Activated naive CD4-positive, alpha-beta T cell treated with anti-CD3 and anti-CD28 coated beads, Interleukin-2, amount 10 ng/mL, durations not matched to agents 7 days and 5 days (primary cell): ENCODE measurements around the gene C1orf141.

Experiments
- CTCF ChIA-PET: fragments of 350-600 bp; sonication (Branson Sonifier 250); formaldehyde crosslinking; loops from one replicate; lab custom pipeline; 2021; ENCODE audit warnings: antibody characterized with exemption; lab: Charles Lee
- DNase-seq: peaks from one replicate; pipeline ENCODE4 v3.0.0-alpha.2; 2020
- H3K27ac Mint-ChIP-seq: one replicate; pipeline ENCODE4 v1.8.0; 2021; ENCODE audit warnings: mild to moderate bottlenecking, moderate library complexity, mixed read lengths
- H3K27me3 Mint-ChIP-seq: one replicate; pipeline ENCODE4 v1.8.0; 2021; ENCODE audit warnings: mild to moderate bottlenecking, mixed read lengths
- H3K36me3 Mint-ChIP-seq: one replicate; pipeline ENCODE4 v1.8.0; 2021; ENCODE audit warnings: mixed read lengths
- H3K4me1 Mint-ChIP-seq: one replicate; pipeline ENCODE4 v1.8.0; 2021; ENCODE audit warnings: mixed read lengths
- H3K4me3 Mint-ChIP-seq: one replicate; pipeline ENCODE4 v1.8.0; 2021; ENCODE audit warnings: mild to moderate bottlenecking, moderate library complexity, mixed read lengths
- H3K9me3 Mint-ChIP-seq: one replicate; pipeline ENCODE4 v1.8.0; 2021; ENCODE audit warnings: mixed read lengths

C1orf141 gene

GRCh38 chr1:67137307-67137753 lies 2.6 kb upstream of the C1orf141 start:
- Mint-ChIP-seq H3K27me3 (peaks cover 9% of the 10 kb centered on the region), H3K4me1 (peaks cover 14% of the 10 kb centered on the region), H3K4me3 (no peak overlapping the region), H3K36me3 (no peaks in the 10 kb centered on the region), H3K9me3 (no peaks in the 10 kb centered on the region), H3K27ac (no peak overlapping the region)
- no peak for DNase-seq
- CTCF ChIA-PET, result interaction anchor here (1.1 to 1.3 kb wide), 3 partner anchors 11 to 141 kb away, joined by 3 to 6 read pairs (median 3); no protein-coding TSS in a partner anchor

DNA sequence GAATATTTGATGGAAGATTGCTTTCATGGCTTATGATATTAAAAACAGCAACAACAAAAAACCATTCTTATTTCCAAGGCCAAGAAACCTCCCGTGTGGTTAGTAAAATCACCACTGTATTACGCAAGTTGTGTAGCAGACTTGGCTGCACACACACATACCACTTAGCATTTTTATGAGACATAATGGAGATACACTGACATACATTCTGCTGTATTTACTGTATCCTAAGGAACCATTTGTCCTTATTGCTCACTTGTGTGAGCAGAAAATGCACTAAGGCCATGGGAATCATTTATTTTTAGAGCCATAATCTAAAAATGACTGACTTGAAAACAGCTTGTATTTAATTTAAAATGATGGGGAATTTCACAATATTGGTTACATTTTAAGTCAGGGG lies 584 bp upstream of the C1orf141 start:
- no peaks in the 10 kb centered on the region for H3K36me3 Mint-ChIP-seq
- CTCF ChIA-PET, result interaction anchor here (0.6 to 1.6 kb wide), 3 partner anchors 9 to 79 kb away, joined by 3 read pairs; no protein-coding TSS in a partner anchor
- no peak overlapping the region for H3K27ac Mint-ChIP-seq
- DNase-seq, result no peak
- H3K4me1 Mint-ChIP-seq, result peaks cover 8% of the 10 kb centered on the region
- no peak overlapping the region for H3K4me3 Mint-ChIP-seq
- H3K9me3 Mint-ChIP-seq, result no peaks in the 10 kb centered on the region
- peaks cover 5% of the 10 kb centered on the region for H3K27me3 Mint-ChIP-seq

- Mint-ChIP-seq H3K36me3 (no peaks in the 10 kb centered on the region), H3K27ac (no peak overlapping the region), H3K4me3 (no peak overlapping the region), H3K27me3 (peaks cover 5% of the 10 kb centered on the region), H3K4me1 (peaks cover 8% of the 10 kb centered on the region), H3K9me3 (no peaks in the 10 kb centered on the region)
- CTCF ChIA-PET, result no interaction called here
- no peak for DNase-seq
Observed at GRCh38 chr1:67133177-67133576, 1.6 kb downstream of the C1orf141 start.

- Mint-ChIP-seq H3K4me3 (no peak overlapping the region), H3K9me3 (no peaks in the 10 kb centered on the region), H3K27ac (no peak overlapping the region), H3K36me3 (no peaks in the 10 kb centered on the region), H3K27me3 (peaks cover 5% of the 10 kb centered on the region), H3K4me1 (peaks cover 8% of the 10 kb centered on the region)
- CTCF ChIA-PET, result interaction anchor here (1.1 kb wide), 1 partner anchor 18 kb away, joined by 4 read pairs; no protein-coding TSS in a partner anchor
- DNase-seq, result no peak
Observed at GRCh38 chr1:67130673-67131072, 4.1 kb downstream of the C1orf141 start.

- no peaks in the 10 kb centered on the region for H3K9me3 Mint-ChIP-seq
- DNase-seq, result no peak
- H3K36me3 Mint-ChIP-seq, result no peaks in the 10 kb centered on the region
- no peak overlapping the region for H3K27ac Mint-ChIP-seq
- no peaks in the 10 kb centered on the region for H3K4me1 Mint-ChIP-seq
- H3K4me3 Mint-ChIP-seq, result no peak overlapping the region
- CTCF ChIA-PET, result interaction anchor here (0.9 kb wide), 1 partner anchor 13 kb away, joined by 3 read pairs; no protein-coding TSS in a partner anchor
- H3K27me3 Mint-ChIP-seq, result no peaks in the 10 kb centered on the region
Observed at GRCh38 chr1:67126974-67127373, 7.8 kb downstream of the C1orf141 start.

GRCh38 chr1:67126111-67126746 lies 8.5 kb downstream of the C1orf141 start:
- Mint-ChIP-seq H3K4me3 (no peak overlapping the region), H3K27ac (no peak overlapping the region), H3K4me1 (no peaks in the 10 kb centered on the region), H3K36me3 (no peaks in the 10 kb centered on the region), H3K9me3 (no peaks in the 10 kb centered on the region), H3K27me3 (no peaks in the 10 kb centered on the region)
- CTCF ChIA-PET, result interaction anchor here (0.9 to 1.2 kb wide), 2 partner anchors 12 to 18 kb away, joined by 3 to 4 read pairs; no protein-coding TSS in a partner anchor
- no peak for DNase-seq

GRCh38 chr1:67124455-67124854 lies 10.3 kb downstream of the C1orf141 start:
- Mint-ChIP-seq H3K27ac (no peak overlapping the region), H3K4me1 (no peaks in the 10 kb centered on the region), H3K27me3 (no peaks in the 10 kb centered on the region), H3K4me3 (no peak overlapping the region), H3K36me3 (no peaks in the 10 kb centered on the region), H3K9me3 (no peaks in the 10 kb centered on the region)
- no peak for DNase-seq
- CTCF ChIA-PET, result interaction anchor here (1.2 to 1.4 kb wide), 2 partner anchors 20 to 362 kb away, joined by 3 read pairs; no protein-coding TSS in a partner anchor

- Mint-ChIP-seq H3K4me3 (no peak overlapping the region), H3K27me3 (no peaks in the 10 kb centered on the region), H3K36me3 (no peaks in the 10 kb centered on the region), H3K27ac (no peak overlapping the region), H3K9me3 (no peaks in the 10 kb centered on the region), H3K4me1 (peaks cover 8% of the 10 kb centered on the region)
- CTCF ChIA-PET, result interaction anchor here (0.7 kb wide), 1 partner anchor 126 kb away, joined by 3 read pairs; no protein-coding TSS in a partner anchor
- no peak for DNase-seq
Observed at GRCh38 chr1:67120855-67121619, 13.7 kb downstream of the C1orf141 start.

GRCh38 chr1:67118646-67119045 lies 16.1 kb downstream of the C1orf141 start:
- H3K9me3 Mint-ChIP-seq, result no peaks in the 10 kb centered on the region
- no peak for DNase-seq
- H3K27me3 Mint-ChIP-seq, result no peaks in the 10 kb centered on the region
- no peak overlapping the region for H3K27ac Mint-ChIP-seq
- H3K4me1 Mint-ChIP-seq, result peaks cover 8% of the 10 kb centered on the region
- H3K36me3 Mint-ChIP-seq, result no peaks in the 10 kb centered on the region
- no peak overlapping the region for H3K4me3 Mint-ChIP-seq
- CTCF ChIA-PET, result interaction anchor here (0.6 kb wide), 1 partner anchor 25 kb away, joined by 3 read pairs; no protein-coding TSS in a partner anchor

DNA sequence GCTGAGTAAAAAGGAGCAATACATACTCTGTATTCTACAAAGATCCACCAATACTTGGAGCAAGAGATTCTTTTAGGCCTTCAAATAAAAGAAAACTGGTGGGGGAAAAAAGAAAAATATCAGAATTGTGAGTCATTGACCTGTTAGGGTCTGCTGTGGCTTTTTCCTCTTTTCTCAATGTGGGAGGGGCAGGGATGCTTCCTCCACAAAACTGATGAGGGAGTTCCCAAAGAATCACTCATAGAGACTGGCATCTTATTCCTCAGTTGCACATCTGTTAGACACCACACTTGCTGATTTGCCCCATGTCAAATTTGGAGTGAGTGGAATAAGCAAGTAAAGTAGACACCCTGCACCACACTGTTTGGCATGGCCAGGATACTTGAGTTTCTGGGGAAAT lies 16.6 kb downstream of the C1orf141 start:
- Mint-ChIP-seq H3K27me3 (peaks cover 2% of the 10 kb centered on the region), H3K9me3 (no peaks in the 10 kb centered on the region), H3K36me3 (no peaks in the 10 kb centered on the region), H3K27ac (no peak overlapping the region), H3K4me1 (peaks cover 8% of the 10 kb centered on the region), H3K4me3 (no peak overlapping the region)
- CTCF ChIA-PET, result interaction anchor here (0.6 kb wide), 1 partner anchor 26 kb away, joined by 3 read pairs; no protein-coding TSS in a partner anchor
- DNase-seq, result no peak

- Mint-ChIP-seq H3K4me3 (no peak overlapping the region), H3K9me3 (no peaks in the 10 kb centered on the region), H3K27ac (no peak overlapping the region), H3K36me3 (no peaks in the 10 kb centered on the region), H3K27me3 (peaks cover 9% of the 10 kb centered on the region), H3K4me1 (peaks cover 8% of the 10 kb centered on the region)
- DNase-seq, result no peak
- CTCF ChIA-PET, result interaction anchor here (1.1 to 1.2 kb wide), 2 partner anchors 13 to 32 kb away, joined by 3 read pairs; no protein-coding TSS in a partner anchor
Observed at GRCh38 chr1:67114162-67114561, 20.6 kb downstream of the C1orf141 start.

- Mint-ChIP-seq H3K4me1 (no peaks in the 10 kb centered on the region), H3K4me3 (no peak overlapping the region), H3K27ac (no peak overlapping the region), H3K27me3 (peaks cover 13% of the 10 kb centered on the region), H3K9me3 (no peaks in the 10 kb centered on the region), H3K36me3 (no peaks in the 10 kb centered on the region)
- CTCF ChIA-PET, result no interaction called here
- no peak for DNase-seq
Observed at GRCh38 chr1:67110352-67110751, 24.4 kb downstream of the C1orf141 start.

DNA sequence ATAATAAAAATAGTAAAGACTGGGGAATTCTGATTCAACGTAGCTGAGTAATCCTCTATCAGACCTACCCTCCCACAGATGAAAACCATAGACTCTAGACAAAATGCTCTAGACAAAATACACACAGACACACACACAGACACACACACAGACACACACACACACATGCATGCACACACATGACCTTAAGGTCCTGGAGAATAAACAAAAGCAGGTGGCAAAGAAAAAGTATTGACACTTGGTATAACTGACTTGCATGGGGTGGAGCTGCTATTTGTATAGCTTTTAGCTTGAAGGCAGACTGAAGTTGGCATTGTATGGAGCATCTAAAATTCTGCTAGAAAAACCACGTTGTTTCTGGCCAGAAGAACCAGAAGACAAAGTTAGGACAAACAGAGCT lies 29.3 kb downstream of the C1orf141 start:
- Mint-ChIP-seq H3K9me3 (no peaks in the 10 kb centered on the region), H3K27me3 (peaks cover 4% of the 10 kb centered on the region), H3K4me3 (no peak overlapping the region), H3K4me1 (no peaks in the 10 kb centered on the region), H3K36me3 (no peaks in the 10 kb centered on the region), H3K27ac (no peak overlapping the region)
- DNase-seq, result no peak
- CTCF ChIA-PET, result interaction anchor here (0.6 kb wide), 1 partner anchor 30 kb away, joined by 3 read pairs; the partner anchor contains the start of gene C1orf141

- CTCF ChIA-PET, result no interaction called here
- H3K4me3 Mint-ChIP-seq, result no peak overlapping the region
- DNase-seq, result no peak
- no peak overlapping the region for H3K27ac Mint-ChIP-seq
- H3K4me1 Mint-ChIP-seq, result no peaks in the 10 kb centered on the region
- H3K27me3 Mint-ChIP-seq, result peaks cover 4% of the 10 kb centered on the region
- H3K9me3 Mint-ChIP-seq, result no peaks in the 10 kb centered on the region
- H3K36me3 Mint-ChIP-seq, result no peaks in the 10 kb centered on the region
Observed at GRCh38 chr1:67103548-67103947, 31.2 kb downstream of the C1orf141 start.
